Neural cell (in vitro differentiated cells): ENCODE measurements around the gene POU3F1.

Experiments used
- EZH2 ChIP-seq: fragments of 200-600, 300-800 bp; shearing (Covaris generic), sonication (generic); IDR thresholded peaks from 2 replicates; pipeline ENCODE4 v1.6.1; 2014; ENCODE audit warnings: antibody characterized with exemption, low read length, borderline replicate concordance, mild to moderate bottlenecking; ENCODE audit not compliant: insufficient read depth, poor library complexity, severe bottlenecking
- TF ChIP-seq, protein P1 (sequence below): fragments of 450-650 bp; IDR thresholded peaks from 2 replicates; pipeline ENCODE4 v1.5.1; 2014; ENCODE audit warnings: antibody characterized with exemption, mild to moderate bottlenecking, moderate library complexity; ENCODE audit not compliant: poor library complexity, severe bottlenecking
- TF ChIP-seq, protein P2 (sequence below): IDR thresholded peaks from 2 replicates; pipeline ENCODE4 v1.6.1; 2012; ENCODE audit warnings: borderline replicate concordance

DNA sequence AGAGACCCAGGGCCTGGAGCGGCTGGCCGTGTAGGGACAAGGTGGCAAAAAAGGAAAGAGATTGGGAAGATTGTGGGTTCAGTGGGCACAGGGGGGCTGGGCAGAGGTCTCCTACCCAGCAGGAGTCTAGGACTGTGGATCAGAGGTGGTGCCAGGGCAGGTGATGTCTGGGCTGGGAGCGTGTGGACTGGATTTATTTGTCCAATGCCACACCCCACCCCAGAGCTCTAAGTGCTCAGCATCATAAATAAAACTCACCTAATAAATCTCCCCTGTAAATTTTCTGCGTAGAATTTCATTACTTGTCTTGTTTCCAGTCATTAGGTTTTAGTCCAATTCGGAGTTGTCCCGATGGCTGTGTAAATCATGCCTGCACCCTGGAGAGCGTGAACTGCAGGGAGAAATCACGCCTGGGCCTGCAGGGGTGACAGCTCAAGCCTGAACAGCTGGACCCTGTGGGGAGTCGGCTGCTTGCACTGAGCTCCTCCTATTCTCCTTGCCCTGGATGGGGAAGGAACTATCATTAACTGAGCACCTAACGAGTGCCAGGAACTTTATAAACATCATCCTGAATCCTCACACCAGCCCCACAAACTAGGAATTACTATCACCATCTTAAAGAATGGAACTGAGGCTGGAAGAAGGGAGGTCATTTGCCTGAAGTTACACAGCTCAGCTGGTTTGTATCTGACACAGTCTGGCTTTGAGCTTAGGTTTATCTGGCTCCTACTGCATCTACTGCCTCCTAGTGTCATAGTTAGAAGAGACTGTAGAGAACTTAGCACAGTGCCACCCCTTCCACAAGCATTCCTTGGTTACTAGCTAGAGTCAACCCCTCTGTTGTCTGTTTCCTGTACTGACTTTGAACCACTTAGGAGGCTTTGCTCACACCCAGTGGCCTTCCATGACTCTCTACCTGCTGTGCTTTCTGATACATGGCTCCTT is 25.0 kb upstream of the POU3F1 start:
- TF ChIP-seq, protein P1, sequence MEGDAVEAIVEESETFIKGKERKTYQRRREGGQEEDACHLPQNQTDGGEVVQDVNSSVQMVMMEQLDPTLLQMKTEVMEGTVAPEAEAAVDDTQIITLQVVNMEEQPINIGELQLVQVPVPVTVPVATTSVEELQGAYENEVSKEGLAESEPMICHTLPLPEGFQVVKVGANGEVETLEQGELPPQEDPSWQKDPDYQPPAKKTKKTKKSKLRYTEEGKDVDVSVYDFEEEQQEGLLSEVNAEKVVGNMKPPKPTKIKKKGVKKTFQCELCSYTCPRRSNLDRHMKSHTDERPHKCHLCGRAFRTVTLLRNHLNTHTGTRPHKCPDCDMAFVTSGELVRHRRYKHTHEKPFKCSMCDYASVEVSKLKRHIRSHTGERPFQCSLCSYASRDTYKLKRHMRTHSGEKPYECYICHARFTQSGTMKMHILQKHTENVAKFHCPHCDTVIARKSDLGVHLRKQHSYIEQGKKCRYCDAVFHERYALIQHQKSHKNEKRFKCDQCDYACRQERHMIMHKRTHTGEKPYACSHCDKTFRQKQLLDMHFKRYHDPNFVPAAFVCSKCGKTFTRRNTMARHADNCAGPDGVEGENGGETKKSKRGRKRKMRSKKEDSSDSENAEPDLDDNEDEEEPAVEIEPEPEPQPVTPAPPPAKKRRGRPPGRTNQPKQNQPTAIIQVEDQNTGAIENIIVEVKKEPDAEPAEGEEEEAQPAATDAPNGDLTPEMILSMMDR, result no peak
- TF ChIP-seq, protein P2, sequence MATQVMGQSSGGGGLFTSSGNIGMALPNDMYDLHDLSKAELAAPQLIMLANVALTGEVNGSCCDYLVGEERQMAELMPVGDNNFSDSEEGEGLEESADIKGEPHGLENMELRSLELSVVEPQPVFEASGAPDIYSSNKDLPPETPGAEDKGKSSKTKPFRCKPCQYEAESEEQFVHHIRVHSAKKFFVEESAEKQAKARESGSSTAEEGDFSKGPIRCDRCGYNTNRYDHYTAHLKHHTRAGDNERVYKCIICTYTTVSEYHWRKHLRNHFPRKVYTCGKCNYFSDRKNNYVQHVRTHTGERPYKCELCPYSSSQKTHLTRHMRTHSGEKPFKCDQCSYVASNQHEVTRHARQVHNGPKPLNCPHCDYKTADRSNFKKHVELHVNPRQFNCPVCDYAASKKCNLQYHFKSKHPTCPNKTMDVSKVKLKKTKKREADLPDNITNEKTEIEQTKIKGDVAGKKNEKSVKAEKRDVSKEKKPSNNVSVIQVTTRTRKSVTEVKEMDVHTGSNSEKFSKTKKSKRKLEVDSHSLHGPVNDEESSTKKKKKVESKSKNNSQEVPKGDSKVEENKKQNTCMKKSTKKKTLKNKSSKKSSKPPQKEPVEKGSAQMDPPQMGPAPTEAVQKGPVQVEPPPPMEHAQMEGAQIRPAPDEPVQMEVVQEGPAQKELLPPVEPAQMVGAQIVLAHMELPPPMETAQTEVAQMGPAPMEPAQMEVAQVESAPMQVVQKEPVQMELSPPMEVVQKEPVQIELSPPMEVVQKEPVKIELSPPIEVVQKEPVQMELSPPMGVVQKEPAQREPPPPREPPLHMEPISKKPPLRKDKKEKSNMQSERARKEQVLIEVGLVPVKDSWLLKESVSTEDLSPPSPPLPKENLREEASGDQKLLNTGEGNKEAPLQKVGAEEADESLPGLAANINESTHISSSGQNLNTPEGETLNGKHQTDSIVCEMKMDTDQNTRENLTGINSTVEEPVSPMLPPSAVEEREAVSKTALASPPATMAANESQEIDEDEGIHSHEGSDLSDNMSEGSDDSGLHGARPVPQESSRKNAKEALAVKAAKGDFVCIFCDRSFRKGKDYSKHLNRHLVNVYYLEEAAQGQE, result no peak
- TF ChIP-seq EZH2, result no peak
